Activated B cell treated with CpG ODN at 0.5 μM for 24 hours (primary cell): ENCODE measurements around the gene CRMP1. TPM values are rescaled to one million over a fixed set of nuclear protein-coding genes. Genes with fewer than 3 reads are reported as not detected.
"Not testable (repeated sequence)": the region's sequence is repeated elsewhere in the genome, so short reads cannot be mapped to it uniquely, and the experiment has no call there.

Source experiments
- ATAC-seq: fragments of 200-7000 bp; cut with Tn5 transposase; one replicate; pipeline ENCODE4 v1.10.0; 2021; ENCODE audit warnings: low read depth, mild to moderate bottlenecking, moderate library complexity
- CTCF ChIA-PET: fragments of 350-600 bp; sonication (Branson Sonifier 250); formaldehyde crosslinking; loops from one replicate; lab custom pipeline; 2021; ENCODE audit warnings: antibody characterized with exemption; lab: Charles Lee
- POLR2A ChIA-PET: fragments of 350-600 bp; sonication (Branson Sonifier 250); formaldehyde crosslinking; loops from one replicate; lab custom pipeline; 2021; ENCODE audit warnings: antibody characterized with exemption; lab: Charles Lee
- DNase-seq: peaks from one replicate; pipeline ENCODE4 v3.0.0; 2022
- H3K27ac Mint-ChIP-seq: one replicate; pipeline ENCODE4 v1.8.0; 2020; ENCODE audit warnings: mixed read lengths
- H3K27me3 Mint-ChIP-seq: one replicate; pipeline ENCODE4 v1.8.0; 2021; ENCODE audit warnings: mixed read lengths
- H3K36me3 Mint-ChIP-seq: one replicate; pipeline ENCODE4 v1.8.0; 2021; ENCODE audit warnings: low read depth, mixed read lengths
- H3K4me1 Mint-ChIP-seq: one replicate; pipeline ENCODE4 v1.8.0; 2021; ENCODE audit warnings: mixed read lengths
- H3K4me3 Mint-ChIP-seq: one replicate; pipeline ENCODE4 v1.8.0; 2020; ENCODE audit warnings: mild to moderate bottlenecking, mixed read lengths
- H3K9me3 Mint-ChIP-seq: one replicate; pipeline ENCODE4 v1.8.0; 2020; ENCODE audit warnings: mixed read lengths
- CTCF ChIP-seq: fragments of 200-600 bp; IDR thresholded peaks from one replicate; pipeline ENCODE4 v1.8.0; 2022; ENCODE audit warnings: antibody characterized with exemption, mild to moderate bottlenecking
- intact Hi-C: fragments of 100-400 bp; cut with micrococcal nuclease; formaldehyde crosslinking; loops from one replicate; pipeline ENCODE4 v1.15.1; 2024
- total RNA-seq: library from RNA; stranded (reverse); gene quantifications from 2 replicates; pipeline ENCODE4 v1.2.3, GENCODE V29; 2022

Gene CRMP1
- total RNA-seq, 1 donor from 2014 or later: 0.09 TPM

- Mint-ChIP-seq H3K9me3 (no peaks in the 10 kb centered on the region), H3K4me1 (no peaks in the 10 kb centered on the region), H3K27ac (no peak overlapping the region), H3K4me3 (no peak overlapping the region), H3K27me3 (no peaks in the 10 kb centered on the region), H3K36me3 (no peaks in the 10 kb centered on the region)
- DNase-seq: no peak
- ATAC-seq: no peak
- intact Hi-C loops: no loop called here
- ChIA-PET POLR2A (no interaction called here), CTCF (no interaction called here)
- no peak for TF ChIP-seq CTCF
Measured at GRCh38 chr4:5816101-5816500, 76.8 kb downstream of the CRMP1 start.

- POLR2A ChIA-PET: no interaction called here
- CTCF ChIA-PET: no interaction called here
- ATAC-seq: no peak
- DNase-seq: no peak
- no peak overlapping the region for H3K27ac Mint-ChIP-seq
- H3K9me3 Mint-ChIP-seq: no peaks in the 10 kb centered on the region
- H3K27me3 Mint-ChIP-seq: no peaks in the 10 kb centered on the region
- no peaks in the 10 kb centered on the region for H3K4me1 Mint-ChIP-seq
- intact Hi-C loops: no loop called here
- no peak overlapping the region for H3K4me3 Mint-ChIP-seq
- TF ChIP-seq CTCF: no peak
- H3K36me3 Mint-ChIP-seq: no peaks in the 10 kb centered on the region
Measured at GRCh38 chr4:5815641-5816040, 77.2 kb downstream of the CRMP1 start.

- Mint-ChIP-seq H3K36me3 (no peaks in the 10 kb centered on the region), H3K4me3 (no peak overlapping the region), H3K4me1 (no peaks in the 10 kb centered on the region), H3K27ac (no peak overlapping the region), H3K9me3 (no peaks in the 10 kb centered on the region), H3K27me3 (no peaks in the 10 kb centered on the region)
- ATAC-seq: no peak
- POLR2A ChIA-PET: no interaction called here
- DNase-seq: no peak
- intact Hi-C loops: loop anchor here (5.0 kb wide), 1 partner anchor 1832 kb away; no protein-coding TSS in a partner anchor
- TF ChIP-seq CTCF: no peak
- CTCF ChIA-PET: no interaction called here
Measured at GRCh38 chr4:5814421-5814820, 78.5 kb downstream of the CRMP1 start.

GRCh38 chr4:5813882-5814255 is 79.0 kb downstream of the CRMP1 start:
- Mint-ChIP-seq H3K36me3 (no peaks in the 10 kb centered on the region), H3K9me3 (no peaks in the 10 kb centered on the region), H3K4me1 (no peaks in the 10 kb centered on the region), H3K4me3 (no peak overlapping the region), H3K27me3 (no peaks in the 10 kb centered on the region), H3K27ac (no peak overlapping the region)
- DNase-seq: no peak
- POLR2A ChIA-PET: no interaction called here
- ATAC-seq: no peak
- intact Hi-C loops: loop anchor here (1.0 to 5.0 kb wide), 3 partner anchors 819 to 1832 kb away; no protein-coding TSS in a partner anchor
- TF ChIP-seq CTCF: no peak
- CTCF ChIA-PET: no interaction called here

- intact Hi-C loops: loop anchor here (1.0 to 5.0 kb wide), 3 partner anchors 818 to 1830 kb away; no protein-coding TSS in a partner anchor
- Mint-ChIP-seq H3K36me3 (no peaks in the 10 kb centered on the region), H3K4me3 (no peak overlapping the region), H3K4me1 (no peaks in the 10 kb centered on the region), H3K9me3 (no peaks in the 10 kb centered on the region), H3K27me3 (no peaks in the 10 kb centered on the region), H3K27ac (no peak overlapping the region)
- ChIA-PET POLR2A (interaction anchor here (0.6 kb wide), 1 partner anchor 1561 kb away, joined by 8 read pairs; no protein-coding TSS in a partner anchor), CTCF (interaction anchor here (0.7 to 1.6 kb wide), 5 partner anchors 9 to 1561 kb away, joined by 3 to 13 read pairs (median 4); no protein-coding TSS in a partner anchor)
- DNase-seq (no peak), ATAC-seq (no peak)
- no peak for TF ChIP-seq CTCF
Measured at GRCh38 chr4:5812506-5813229, 80.2 kb downstream of the CRMP1 start.

- CTCF ChIA-PET: interaction anchor here (1.6 kb wide), 1 partner anchor 1324 kb away, joined by 13 read pairs; no protein-coding TSS in a partner anchor
- H3K4me3 Mint-ChIP-seq, H3K4me1 Mint-ChIP-seq, H3K9me3 Mint-ChIP-seq, H3K27ac Mint-ChIP-seq, POLR2A ChIA-PET, H3K36me3 Mint-ChIP-seq, H3K27me3 Mint-ChIP-seq, ATAC-seq, DNase-seq: not testable (repeated sequence)
- intact Hi-C loops: loop anchor here (2.0 to 5.0 kb wide), 2 partner anchors 817 to 1830 kb away; no protein-coding TSS in a partner anchor
Measured at GRCh38 chr4:5812057-5812456, 80.8 kb downstream of the CRMP1 start.
